ENCODE data around the gene P4HA2.
"Not testable (repeated sequence)": the region's sequence is repeated elsewhere in the genome, so short reads cannot be mapped to it uniquely, and the experiment has no call there.

Gene P4HA2

DNA sequence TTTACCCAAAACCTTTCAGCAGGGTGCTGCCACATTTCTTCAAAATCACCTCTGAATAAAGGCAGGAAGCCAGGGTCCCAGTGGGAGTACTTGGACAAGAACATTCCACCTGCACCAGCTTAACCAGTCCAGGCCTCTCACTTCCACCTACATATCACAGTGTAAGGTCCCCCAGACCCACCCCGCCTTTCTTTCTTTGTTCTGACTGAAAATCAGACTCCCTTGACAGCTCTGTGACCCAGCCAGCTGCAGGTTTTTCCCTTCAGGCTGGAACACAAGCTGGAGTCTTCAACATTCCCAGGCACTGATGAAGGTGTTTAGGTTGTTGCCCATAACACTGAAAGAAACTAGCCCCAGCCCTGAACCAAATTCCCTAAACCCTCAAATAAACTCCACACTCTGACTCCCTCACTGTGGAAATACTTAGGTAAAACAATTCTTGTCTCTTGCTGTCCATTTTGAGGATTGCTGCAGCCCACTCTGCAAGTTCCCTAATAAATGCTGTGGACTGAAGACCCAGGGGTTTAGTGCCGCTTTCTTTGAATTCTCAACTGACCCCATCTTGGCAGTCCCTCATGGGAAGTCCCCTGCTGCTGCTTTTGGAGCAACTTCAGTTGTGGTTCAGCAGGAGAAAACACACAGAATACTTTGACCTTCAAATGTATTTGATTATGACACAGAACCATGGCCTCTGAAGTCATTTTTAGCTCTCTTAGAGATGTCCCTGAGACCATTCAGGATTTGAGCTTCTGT, 24.8 kb downstream of the P4HA2 start:
- no peak for DNase-seq (ENCODE audit: low read depth in 1 of 2, low spot score in 1 of 2)

DNA sequence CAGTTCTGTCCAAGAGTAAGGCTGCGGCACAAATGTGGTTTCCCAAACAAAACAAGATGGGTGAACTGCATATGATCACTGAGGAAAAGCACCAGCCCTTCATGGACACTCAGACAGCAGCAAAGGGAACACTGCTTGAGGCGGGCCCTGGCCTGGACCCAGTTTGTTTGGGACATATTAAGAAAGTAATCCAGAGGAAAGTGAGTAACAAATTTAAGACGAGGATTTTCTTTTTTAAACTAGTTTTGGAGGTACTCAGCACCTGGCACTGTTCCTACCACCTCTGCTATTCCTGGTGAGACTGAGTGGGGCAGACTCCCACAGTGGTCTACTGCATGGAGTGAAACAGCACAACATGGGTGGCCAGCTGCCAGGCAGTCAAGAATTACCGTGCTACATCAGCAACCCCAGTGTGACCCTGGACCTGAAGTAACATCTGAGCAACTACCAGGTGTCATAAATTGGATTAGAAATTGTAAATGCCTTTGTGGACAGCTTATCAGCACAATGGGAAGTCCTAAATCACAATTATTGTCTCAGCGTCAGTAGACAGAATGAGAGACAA, 28.5 kb downstream of the P4HA2 start:
- no peak for DNase-seq (ENCODE audit: low read depth in 1 of 2, low spot score in 1 of 2)

DNA sequence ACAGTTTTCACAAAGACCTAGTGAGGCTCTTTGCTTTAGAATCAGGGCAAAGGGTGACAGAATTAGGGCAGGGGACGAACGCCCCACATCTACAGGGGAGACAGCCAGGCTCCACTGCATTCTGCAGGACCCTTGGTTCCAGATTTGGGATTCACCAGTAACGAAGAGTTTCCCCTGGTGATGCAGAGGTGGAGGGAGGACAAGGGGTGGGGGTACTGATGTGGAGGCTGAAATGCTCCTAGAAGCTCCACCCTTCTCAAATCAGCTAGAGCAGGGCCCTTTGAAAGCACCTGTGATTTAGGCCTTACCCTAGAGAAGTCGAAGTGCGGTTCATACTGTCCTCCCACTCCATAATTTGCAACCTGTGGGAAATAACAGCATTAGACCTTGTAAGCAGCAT, 29.1 kb downstream of the P4HA2 start:
- DNase-seq (ENCODE audit: low read depth in 1 of 2, low spot score in 1 of 2), result no peak

DNA sequence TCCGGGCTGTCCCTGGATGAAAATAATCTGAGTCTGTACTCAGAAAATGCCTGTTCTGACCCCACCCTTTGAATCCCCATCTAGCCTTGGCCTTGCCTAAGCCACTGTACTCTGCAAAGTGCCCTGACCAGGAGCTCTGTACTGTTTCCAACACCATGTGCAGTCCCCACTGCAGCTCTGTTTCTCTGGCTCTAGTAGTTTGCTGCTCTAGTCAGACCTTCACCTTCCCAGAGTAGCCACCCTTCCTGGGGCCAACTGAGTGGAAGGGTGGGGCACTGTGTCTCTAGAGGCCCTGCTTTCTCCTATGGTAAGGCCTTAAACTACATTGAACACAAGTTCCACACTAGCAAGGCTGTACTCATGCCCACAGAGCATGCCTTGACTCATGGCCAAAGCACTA, 31.9 kb downstream of the P4HA2 start:
- no peak for DNase-seq (ENCODE audit: low read depth in 1 of 2, low spot score in 1 of 2)

DNA sequence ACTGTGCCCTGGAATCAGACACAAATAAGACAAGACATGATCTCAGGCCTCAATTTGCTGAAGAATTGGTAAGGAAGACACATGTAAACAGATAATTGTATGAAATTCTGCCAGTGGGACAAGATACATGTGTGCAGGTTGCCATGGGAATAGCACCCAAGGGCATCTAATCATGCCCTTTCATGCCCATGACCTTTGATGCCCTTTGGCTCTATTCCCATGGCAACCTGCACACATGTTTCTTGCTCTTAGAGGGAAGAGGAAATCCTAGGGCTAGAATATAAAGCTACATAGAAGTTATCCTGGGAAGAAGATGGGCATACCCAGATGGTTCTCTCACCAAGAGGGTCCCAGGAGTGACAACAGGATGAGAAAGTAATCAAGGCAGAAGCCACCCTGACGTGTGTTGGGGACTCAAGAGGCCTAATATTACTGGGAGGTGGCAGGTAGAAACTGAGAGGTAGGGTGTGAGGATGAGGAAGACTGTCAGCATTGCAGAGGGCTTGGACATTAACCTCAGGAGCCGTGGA, 34.4 kb downstream of the P4HA2 start:
- no peak for DNase-seq (ENCODE audit: low read depth in 1 of 2, low spot score in 1 of 2)

DNA sequence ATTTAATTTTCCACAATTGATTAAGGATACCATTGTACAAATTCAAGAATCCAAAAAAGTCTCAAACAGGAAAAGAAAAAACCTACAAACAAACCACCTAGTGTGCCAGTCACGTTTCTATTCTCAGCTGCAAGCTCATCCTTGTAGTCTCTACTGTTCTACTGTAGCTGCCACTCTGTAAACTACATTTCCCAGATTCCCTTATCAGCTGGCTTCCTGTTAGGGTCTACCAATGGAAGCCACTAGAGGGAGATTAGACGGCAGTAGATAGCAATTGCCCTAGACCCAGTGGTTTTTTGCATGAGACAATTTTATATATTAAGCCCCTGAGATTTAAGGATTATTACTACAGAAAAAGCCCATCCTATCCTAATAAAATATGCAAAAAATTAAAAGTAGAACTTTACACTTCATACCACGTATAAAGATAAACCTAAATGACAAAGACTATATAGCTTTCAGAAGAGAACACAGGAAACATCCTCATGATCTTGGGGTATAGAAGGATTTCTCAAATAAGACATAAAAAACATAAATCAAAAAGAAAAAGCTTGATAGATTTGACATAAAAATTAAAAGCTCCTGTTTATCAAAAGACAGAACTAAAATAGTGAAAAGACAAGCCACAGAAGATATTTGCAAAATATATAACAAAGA, 37.4 kb downstream of the P4HA2 start:
- no peak for DNase-seq (ENCODE audit: low read depth in 1 of 2, low spot score in 1 of 2)

DNA sequence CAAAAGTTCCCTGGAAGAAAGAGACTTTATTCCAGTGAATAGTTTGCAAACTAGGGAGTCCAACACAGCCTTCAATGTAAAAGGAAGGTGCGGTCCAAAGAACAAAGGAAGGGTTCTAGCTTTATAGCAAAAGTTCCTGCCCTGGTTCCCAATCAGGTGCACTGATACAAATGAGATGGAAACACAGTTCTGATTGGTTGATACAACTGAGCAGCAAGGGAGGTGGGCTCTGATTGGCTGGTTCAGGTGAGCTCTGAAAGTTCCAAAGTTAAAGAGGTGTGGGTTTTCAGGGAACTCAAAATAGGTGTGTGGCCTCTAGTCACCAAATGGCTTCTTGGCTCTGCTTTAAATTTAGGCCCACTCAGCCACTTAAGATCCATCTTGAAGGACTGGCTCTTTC, 43.1 kb downstream of the P4HA2 start:
- no peak for DNase-seq (ENCODE audit: low read depth in 1 of 2, low spot score in 1 of 2)

DNA sequence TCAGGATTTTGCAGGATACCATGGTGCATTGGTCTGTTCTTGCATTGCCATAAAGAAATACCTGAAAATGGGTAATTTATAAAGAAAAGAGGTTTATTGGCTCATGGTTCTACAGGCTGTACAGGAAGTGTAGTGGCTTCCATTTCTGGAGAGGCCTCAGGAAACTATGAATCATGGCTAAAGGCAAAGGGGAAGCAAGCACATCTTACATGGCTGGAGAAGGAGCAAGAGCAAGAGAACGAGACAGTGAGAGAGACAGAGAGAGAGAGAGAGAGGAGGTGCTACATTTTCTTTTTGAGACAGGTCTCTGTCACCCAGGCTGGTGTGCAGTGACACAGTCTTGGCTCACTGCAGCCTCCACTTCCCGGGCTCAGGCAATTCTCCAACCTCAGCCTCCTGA, 43.9 kb downstream of the P4HA2 start:
- no peak for DNase-seq (ENCODE audit: low read depth in 1 of 2, low spot score in 1 of 2)

DNA sequence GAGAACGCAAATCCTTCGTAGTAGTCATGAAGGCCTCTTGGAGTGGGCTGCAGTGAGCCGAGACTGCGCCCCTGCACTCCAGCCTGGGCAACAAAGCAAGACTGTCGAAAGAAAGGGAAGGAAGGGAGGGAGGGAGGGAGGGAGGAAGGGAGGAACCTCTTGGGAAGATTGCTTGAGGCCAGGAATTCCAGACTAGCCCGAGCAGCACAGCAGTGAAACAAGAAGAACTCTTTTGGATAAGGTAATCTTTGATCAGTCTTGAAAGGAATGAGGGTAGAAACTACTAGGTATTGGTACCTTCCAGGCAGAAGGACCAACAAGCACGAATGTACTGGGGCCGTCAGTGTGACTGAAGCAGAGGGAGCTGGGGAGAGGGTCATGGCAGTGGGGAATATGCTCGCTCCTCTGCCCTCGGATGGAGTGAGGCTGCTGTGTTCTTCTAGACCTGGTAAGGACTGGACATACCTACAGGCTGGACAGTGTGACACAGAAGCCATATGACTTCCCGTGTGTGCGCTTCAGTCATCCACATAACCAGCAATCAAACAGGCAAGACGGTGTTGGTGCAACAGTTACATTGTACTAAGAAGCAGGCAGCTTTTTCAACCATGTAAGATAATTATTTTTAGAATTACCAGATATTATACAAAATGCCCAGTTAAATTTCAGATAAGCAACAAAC, 45.2 kb downstream of the P4HA2 start:
- DNase-seq (ENCODE audit: low read depth in 1 of 2, low spot score in 1 of 2), result no peak

DNA sequence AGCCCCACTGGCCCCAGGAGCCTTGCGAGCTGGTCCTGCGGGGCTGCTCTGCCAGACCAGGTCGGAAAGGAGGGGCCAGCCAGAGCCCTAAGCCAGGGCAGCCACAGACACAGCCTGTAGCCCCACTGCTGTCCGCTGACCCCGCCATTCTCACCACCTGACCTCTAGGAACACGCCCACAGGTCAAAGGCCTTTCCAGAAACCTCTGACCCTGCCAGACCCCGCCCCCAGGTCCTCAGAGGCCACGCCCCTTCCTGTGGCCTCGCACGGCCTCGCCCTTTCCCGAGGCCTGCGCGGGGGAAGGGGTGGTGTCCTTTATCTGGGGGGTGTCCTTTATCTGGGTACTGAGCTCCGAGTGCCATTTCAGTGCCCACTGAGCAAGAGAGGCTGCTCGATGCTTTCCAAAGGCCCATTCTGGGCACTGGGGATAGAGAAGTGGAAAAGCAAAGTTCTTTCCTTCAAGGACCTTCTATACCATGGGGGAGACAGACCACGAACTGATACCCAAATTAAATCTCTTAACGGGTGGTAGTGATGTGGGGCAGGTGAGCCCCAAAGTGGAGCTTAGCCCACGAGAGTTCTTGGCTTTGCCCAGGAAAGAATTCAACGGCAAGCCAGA, 46.5 kb downstream of the P4HA2 start:
- no peak for DNase-seq (ENCODE audit: low read depth in 1 of 2, low spot score in 1 of 2)

DNA sequence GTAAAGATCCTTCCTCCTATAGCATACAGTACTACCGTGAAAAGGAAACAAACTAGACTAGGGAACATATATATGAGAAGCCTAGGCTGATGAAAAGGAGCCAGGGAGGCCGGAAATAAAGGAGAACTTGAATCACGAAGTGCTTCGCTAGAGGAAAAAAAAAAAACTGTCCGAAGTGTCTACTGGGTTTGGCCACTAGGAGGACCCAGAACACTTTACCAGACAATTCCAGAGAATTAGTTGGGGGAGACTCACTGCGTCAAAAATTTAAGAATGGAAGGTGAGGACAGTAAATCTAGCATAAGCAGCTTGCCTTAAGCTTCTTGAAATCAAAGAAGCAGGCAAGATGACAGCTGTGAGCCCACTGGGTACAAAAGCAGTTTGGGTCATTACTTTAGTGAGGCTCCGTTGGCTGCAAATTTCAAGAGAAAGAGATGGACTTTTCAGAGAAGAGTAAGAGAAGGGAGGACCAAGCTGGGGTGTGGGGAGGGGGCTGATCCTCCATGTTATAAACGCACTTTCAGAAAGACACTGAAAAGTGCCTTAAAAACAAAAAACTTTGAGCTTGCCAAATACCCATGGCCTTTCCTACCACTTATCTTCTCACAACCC, 47.4 kb downstream of the P4HA2 start:
- DNase-seq (ENCODE audit: low read depth in 1 of 2, low spot score in 1 of 2), result no peak

DNA sequence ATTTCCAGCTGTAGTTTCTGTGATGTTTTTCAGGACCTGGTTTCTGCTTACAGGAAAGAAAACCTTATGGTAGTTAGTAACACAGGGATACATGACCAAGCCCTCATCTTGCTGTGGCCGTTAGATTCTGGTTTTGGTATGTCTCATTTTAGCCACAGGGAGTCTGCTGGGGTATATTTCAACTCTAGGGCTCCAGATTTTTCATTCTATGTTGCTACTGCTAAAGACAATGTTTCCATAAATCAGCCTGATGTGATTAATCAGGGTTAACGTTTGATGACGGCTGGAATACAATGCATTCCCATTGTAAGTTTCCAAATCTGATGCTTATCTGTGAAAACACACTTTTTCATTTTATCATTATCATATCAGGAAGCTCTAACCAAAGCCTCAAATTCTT, 48.2 kb downstream of the P4HA2 start:
- no peak for DNase-seq (ENCODE audit: low read depth in 1 of 2, low spot score in 1 of 2)

DNA sequence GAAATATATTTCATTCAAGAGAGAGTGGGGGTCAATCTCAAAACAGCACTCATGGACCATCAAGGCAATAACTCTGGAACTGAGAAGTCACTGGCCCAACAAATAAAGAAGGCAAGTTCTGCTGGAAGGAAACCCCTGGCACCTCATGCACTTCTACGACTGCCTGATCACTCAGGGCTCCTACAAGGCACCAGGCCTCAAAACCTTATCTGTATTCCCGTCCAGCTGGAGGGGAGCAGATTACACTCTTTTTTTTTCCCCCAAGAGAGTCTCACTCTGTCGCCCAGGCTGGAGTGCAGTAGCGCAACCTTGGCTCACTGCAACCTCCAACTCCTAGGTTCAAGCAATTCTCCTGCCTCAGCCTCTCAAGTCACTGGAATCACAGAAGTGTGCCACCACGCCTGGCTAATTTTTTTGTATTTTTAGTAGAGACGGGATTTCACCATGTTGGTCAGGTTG, 49.9 kb downstream of the P4HA2 start:
- DNase-seq (ENCODE audit: low read depth in 1 of 2, low spot score in 1 of 2), result no peak

DNA sequence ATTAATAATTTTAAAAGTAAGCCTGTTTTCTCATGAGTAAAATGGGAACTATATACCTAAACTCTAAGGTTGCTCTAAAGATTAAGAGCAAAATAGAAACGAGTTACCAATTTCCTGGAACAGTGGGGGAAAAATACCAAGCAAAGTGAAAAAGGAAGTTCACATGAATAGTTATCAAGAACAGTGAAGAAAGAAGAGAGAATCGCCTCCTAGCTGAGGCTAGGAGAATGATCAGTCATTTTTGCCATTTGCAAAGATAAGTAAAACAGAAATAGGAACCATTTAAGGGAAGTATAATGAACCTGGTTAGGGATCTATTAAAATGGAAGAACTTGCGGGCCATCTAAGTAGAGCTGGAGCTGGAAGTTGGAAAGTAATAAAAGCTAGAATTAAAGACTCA, 50.7 kb downstream of the P4HA2 start:
- DNase-seq (ENCODE audit: low read depth in 1 of 2, low spot score in 1 of 2), result no peak

DNA sequence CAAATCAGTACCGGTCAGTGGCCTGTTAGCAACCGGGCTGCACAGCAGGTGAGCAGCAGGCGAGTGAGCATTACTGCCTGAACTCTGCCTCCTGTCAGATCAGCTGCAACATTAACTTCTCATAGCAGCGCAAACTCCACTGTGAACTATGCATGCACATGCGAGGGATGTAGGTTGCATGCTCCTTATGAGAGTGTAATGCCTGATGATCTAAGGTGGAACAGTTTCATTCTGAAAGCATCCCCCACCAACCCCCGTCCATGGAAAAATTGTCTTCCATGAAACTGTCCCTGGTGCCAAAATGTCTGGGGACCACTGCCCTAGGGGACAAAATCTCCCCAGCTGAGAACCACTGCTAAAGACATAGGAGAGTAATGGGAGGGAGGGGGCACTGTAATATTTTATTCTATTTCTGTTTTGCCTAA, 51.1 kb downstream of the P4HA2 start:
- no peak for DNase-seq (ENCODE audit: low read depth in 1 of 2, low spot score in 1 of 2)

DNA sequence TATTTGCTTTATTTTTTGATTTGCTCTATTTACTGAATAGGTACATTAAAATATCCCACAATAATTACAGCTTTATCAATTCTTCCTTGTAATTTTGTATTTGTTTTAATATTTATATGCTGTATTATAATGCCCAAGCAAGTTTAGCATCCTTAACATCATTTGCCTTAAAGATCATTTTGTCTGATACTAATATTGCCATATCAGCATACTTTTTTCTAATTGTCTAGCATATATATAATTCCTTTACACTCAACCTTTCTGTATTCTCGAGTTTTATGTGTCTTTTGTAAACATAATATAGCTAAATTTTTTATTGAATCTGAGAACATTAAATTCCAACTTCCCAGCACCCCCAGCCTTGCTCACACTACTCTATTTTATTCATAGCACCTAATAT, 64.7 kb downstream of the P4HA2 start:
- no peak for DNase-seq (ENCODE audit: low read depth in 1 of 2, low spot score in 1 of 2)

DNA sequence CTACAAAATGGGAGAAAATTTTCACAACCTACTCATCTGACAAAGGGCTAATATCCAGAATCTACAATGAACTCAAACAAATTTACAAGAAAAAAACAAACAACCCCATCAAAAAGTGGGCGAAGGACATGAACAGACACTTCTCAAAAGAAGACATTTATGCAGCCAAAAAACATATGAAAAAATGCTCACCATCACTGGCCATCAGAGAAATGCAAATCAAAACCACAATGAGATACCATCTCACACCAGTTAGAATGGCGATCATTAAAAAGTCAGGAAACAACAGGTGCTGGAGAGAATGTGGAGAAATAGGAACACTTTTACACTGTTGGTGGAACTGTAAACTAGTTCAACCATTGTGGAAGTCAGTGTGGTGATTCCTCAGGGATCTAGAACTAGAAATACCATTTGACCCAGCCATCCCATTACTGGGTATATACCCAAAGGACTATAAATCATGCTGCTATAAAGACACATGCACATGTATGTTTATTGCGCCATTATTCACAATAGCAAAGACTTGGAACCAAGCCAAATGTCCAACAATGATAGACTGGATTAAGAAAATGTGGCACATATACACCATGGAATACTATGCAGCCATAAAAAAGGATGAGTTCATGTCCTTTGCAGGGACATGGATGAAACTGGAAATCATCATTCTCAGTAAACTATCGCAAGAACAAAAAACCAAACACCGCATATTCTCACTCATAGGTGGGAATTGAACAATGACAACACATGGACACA, 65.9 kb downstream of the P4HA2 start:
- DNase-seq (ENCODE audit: low read depth in 1 of 2, low spot score in 1 of 2), result not testable (repeated sequence)

DNA sequence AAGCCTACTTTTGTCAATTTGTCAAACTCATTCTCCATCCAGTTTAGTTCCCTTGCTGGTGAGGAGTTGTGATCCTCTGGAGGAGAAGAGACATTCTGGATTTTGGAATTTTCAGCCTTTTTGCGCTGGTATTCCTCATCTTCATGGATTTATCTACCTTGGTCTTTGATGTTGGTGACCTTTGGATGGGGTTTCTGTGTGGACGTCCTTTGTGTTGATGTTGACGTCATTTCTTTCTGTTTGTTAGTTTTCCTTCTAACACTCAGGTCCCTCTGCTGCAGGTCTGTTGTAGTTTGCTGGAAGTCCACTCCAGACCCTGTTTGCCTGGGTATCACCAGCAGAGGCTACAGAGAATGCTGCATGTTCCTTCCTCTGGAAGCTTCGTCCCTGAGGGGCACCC, 71.2 kb downstream of the P4HA2 start:
- no peak for DNase-seq (ENCODE audit: low read depth in 1 of 2, low spot score in 1 of 2)

DNA sequence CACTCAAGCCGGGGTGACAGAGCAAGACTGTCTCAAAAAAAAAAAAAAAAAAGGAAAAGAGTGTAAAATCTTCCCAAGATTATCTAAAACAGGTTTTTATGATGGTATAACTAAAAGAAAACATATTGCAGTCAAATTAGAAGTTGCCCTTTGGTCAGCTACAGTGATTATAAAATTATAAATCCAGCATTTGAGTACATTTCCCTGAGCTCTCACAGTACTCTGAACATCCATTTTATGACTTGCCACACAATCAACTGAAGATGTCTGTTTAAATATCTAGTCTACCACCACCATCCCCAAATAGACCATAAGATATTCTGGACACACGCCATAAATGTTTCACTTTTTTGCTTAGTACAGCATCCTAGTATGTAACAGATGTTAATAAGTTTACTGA, 77.1 kb downstream of the P4HA2 start:
- DNase-seq (ENCODE audit: low read depth in 1 of 2, low spot score in 1 of 2), result no peak

DNA sequence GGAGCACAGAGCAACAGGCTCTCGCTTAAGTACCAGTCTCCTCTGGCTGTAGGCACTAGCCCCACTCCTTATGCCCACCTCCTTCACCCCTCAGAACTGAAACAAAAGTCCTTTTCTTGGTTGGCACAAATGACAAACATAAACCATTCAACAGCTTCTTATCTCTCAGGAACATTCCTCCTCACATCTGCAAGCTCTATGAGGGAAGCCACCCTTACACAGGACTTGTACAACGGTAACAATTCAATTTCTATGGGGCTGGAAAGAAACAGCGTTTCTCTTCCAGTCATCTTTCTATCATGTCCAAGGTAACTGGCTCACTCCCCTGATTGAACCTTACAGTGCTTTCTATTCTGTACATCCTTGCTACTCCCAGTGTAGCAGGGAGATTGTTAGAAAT, 80.0 kb downstream of the P4HA2 start:
- no peak for DNase-seq (ENCODE audit: low read depth in 1 of 2, low spot score in 1 of 2)
